GM10847 (cell line): Measurements from ENCODE around the gene HAUS7.

Experiments used
- POLR2A ChIP-seq: IDR thresholded peaks from 2 replicates; pipeline ENCODE4 v1.6.1; 2011; ENCODE audit not compliant: insufficient read length; ENCODE audit errors: extremely low read depth

The HAUS7 gene

GRCh38 chrX:153470411-153471363 lies at the start of gene HAUS7:
Gene HAUS7, minus strand, starts transcription at chrX:153470576. Its CDS starts 19 bp downstream, at chrX:153470557.
- TF ChIP-seq POLR2A = no peak

GRCh38 chrX:153519569-153520286 lies 49.4 kb upstream of the HAUS7 start:
- no peak for TF ChIP-seq POLR2A

- TF ChIP-seq POLR2A = no peak
Measured at GRCh38 chrX:153517946-153518834, 47.8 kb upstream of the HAUS7 start.

GRCh38 chrX:153517423-153517822 lies 47.0 kb upstream of the HAUS7 start, which contains the start of gene ATP2B3:
Gene ATP2B3, plus strand, starts transcription at chrX:153517642. Its CDS starts 18,606 bp downstream, at chrX:153536248.
- no peak for TF ChIP-seq POLR2A

- no peak for TF ChIP-seq POLR2A
Measured at GRCh38 chrX:153516073-153516472, 45.7 kb upstream of the HAUS7 start.

- no peak for TF ChIP-seq POLR2A
Measured at GRCh38 chrX:153515435-153515834, 45.1 kb upstream of the HAUS7 start.

GRCh38 chrX:153514259-153514658 lies 43.9 kb upstream of the HAUS7 start:
- no peak for TF ChIP-seq POLR2A

GRCh38 chrX:153513265-153513664 lies 42.9 kb upstream of the HAUS7 start:
- no peak for TF ChIP-seq POLR2A

- TF ChIP-seq POLR2A = no peak
Measured at GRCh38 chrX:153512501-153512893, 42.1 kb upstream of the HAUS7 start.

GRCh38 chrX:153511784-153512500 lies 41.6 kb upstream of the HAUS7 start:
- TF ChIP-seq POLR2A = no peak

- TF ChIP-seq POLR2A = no peak
Measured at GRCh38 chrX:153510383-153510782, 40.0 kb upstream of the HAUS7 start.

GRCh38 chrX:153509592-153509991 lies 39.2 kb upstream of the HAUS7 start:
- TF ChIP-seq POLR2A = no peak

- TF ChIP-seq POLR2A = no peak
Measured at GRCh38 chrX:153507484-153508178, 37.3 kb upstream of the HAUS7 start.

GRCh38 chrX:153505361-153505760 lies 35.0 kb upstream of the HAUS7 start:
- TF ChIP-seq POLR2A = no peak

GRCh38 chrX:153504445-153505016 lies 34.2 kb upstream of the HAUS7 start:
- no peak for TF ChIP-seq POLR2A
